ENCODE measurements around the gene PRUNE2. TPM values are rescaled to one million over a fixed set of nuclear protein-coding genes. Genes with fewer than 3 reads are reported as not detected.
A peak's percentile ranks its signal among the peaks of the same experiment; 100 is the strongest.

Gene PRUNE2
- total and polyA plus RNA-seq, 2 of the 8 experiments (the other 6 are each of a cell fraction or from before 2014, with no cell fraction given): 5.5 to 13.3 TPM

GRCh38 chr9:76873056-76873792 is 32.7 kb downstream of the PRUNE2 start:
- H3K4me2 ChIP-seq (ENCODE audit: insufficient read depth in 1 of 2, low read depth in 2 of 2, low read length in 2 of 2): peak overlapping the region; percentile 27 to 46
- peak; percentile 97 for FAIRE-seq

More at GRCh38 chr9:76873056-76873792, 32.7 kb downstream of the PRUNE2 start:
- 32% methylated on average over 13 of the region's 13 CpGs; no CpG with 5 or more reads in 1 of the 2 experiments for WGBS, 2 experiments (ENCODE audit: extremely low coverage in 1 of 2, insufficient coverage in 1 of 2, insufficient read length in 1 of 2, insufficient replicate concordance in 2 of 2, low coverage in 1 of 2, low lambda C conversion rate in 2 of 2, missing lambda C conversion rate in 1 of 2)
- Histone ChIP-seq H3K23ac (ENCODE audit: insufficient read length) (no peak overlapping the region), H2BK20ac (ENCODE audit: low read length) (0 out of 2 replicates have a peak overlapping the region, but pooled peaks have one; percentile 65), H2AFZ (ENCODE audit: low read length) (0 out of 2 replicates have a peak overlapping the region, but pooled peaks have one; percentile 82), H2BK15ac (ENCODE audit: low read length) (no peak overlapping the region), H4K8ac (ENCODE audit: extremely low read depth, insufficient read depth, low read length) (no peak overlapping the region), H3K56ac (replicated peaks; ENCODE audit: insufficient read length, low read depth, low read length) (no peak overlapping the region), H3K4me1 (replicated peaks in 1 of 4; ENCODE audit: control insufficient read depth in 3 of 4, insufficient read depth in 4 of 4, low read length in 3 of 4) (peaks cover 2 to 8% (median 4%) of the 10 kb centered on the region in 4 experiments), H3K9me3 (ENCODE audit: insufficient read depth in 2 of 2, low read depth in 1 of 2, low read length in 1 of 2) (no peaks in the 10 kb centered on the region), H3K36me3 (ENCODE audit: control insufficient read depth in 2 of 4, insufficient read depth in 4 of 4, low read length in 3 of 4) (no peaks in the 10 kb centered on the region), H3K4me3 (ENCODE audit: extremely low read depth in 1 of 4, insufficient read depth in 2 of 4, low read depth in 3 of 4, low read length in 4 of 4) (peak overlapping the region in 1 of 4 experiments; percentile 22; a peak in 1 of 8 replicates), H2BK5ac (ENCODE audit: low read depth, low read length) (no peak overlapping the region), H4K20me1 (replicated peaks in 1 of 2; ENCODE audit: control insufficient read depth in 1 of 2, insufficient read depth in 2 of 2, low read length in 2 of 2) (no peaks in the 10 kb centered on the region), H4K91ac (replicated peaks; ENCODE audit: insufficient read length, low read length) (no peak overlapping the region), H4K5ac (ENCODE audit: insufficient read length, low read depth, low read length) (no peak overlapping the region), H3K27me3 (replicated peaks in 1 of 4; ENCODE audit: control insufficient read depth in 3 of 4, extremely low read depth in 1 of 4, insufficient read depth in 3 of 4, low read length in 3 of 4) (no peaks in the 10 kb centered on the region), H2BK120ac (replicated peaks; ENCODE audit: low read depth, low read length) (no peak overlapping the region), H3K79me2 (ENCODE audit: control insufficient read depth in 1 of 2, insufficient read depth in 2 of 2, low read length in 2 of 2) (no peaks in the 10 kb centered on the region), H2BK12ac (ENCODE audit: low read depth, low read length) (peak overlapping the region; percentile 90; the same call in 1 of the 2 replicates), H3K14ac (ENCODE audit: insufficient read length) (no peak overlapping the region), H3K23me2 (ENCODE audit: low read depth, low read length) (no peaks in the 10 kb centered on the region), H3K27ac (ENCODE audit: low read depth, low read length) (0 out of 2 replicates have a peak overlapping the region, but pooled peaks have one; percentile 4), H3K4ac (replicated peaks; ENCODE audit: insufficient read length, low read depth, low read length) (no peak overlapping the region), H3K18ac (ENCODE audit: extremely low read depth, low read length) (peak overlapping the region; percentile 75; the same call in 1 of the 2 replicates), H3K79me1 (ENCODE audit: low read depth, low read length) (no peaks in the 10 kb centered on the region), H2AK5ac (ENCODE audit: low read depth, low read length) (no peak overlapping the region; the same call in 1 of the 2 replicates), H3K9ac (replicated peaks in 1 of 4; ENCODE audit: extremely low read depth in 1 of 4, low read depth in 3 of 4, low read length in 3 of 4) (no peak overlapping the region)
- CTCF ChIA-PET (ENCODE audit: partially characterized antibody): interaction anchor here (0.5 to 1.2 kb wide), 8 partner anchors 17 to 628 kb away, joined by 3 to 6 read pairs (median 3); no protein-coding TSS in a partner anchor
- DNase-seq (ENCODE audit: low read depth in 1 of 2, low spot score in 2 of 2): no peak
- peak in 2 of 3 experiments; percentile 14 to 25; a peak in 2 of 4 replicates for TF ChIP-seq CTCF (IDR thresholded peaks at IDR 0.05; ENCODE audit: control extremely low read depth in 1 of 3, insufficient read depth in 1 of 3, low read depth in 1 of 3, low read length in 3 of 3)
- peak; percentile 20 to 38; a peak in 2 of 4 replicates for TF ChIP-seq RAD21 (IDR thresholded peaks at IDR 0.05 in 1 of 2, conservative IDR thresholded peaks at IDR 0.05 in 1 of 2; ENCODE audit: low read depth in 2 of 2, low read length in 2 of 2)
- TF ChIP-seq RFX5 (IDR thresholded peaks at IDR 0.05; ENCODE audit: borderline replicate concordance, low read depth, low read length): no peak
- TF ChIP-seq ASH2L (IDR thresholded peaks at IDR 0.05; ENCODE audit: low read length): peak; percentile 28
- POLR2A ChIA-PET (ENCODE audit: partially characterized antibody): interaction anchor here (0.8 kb wide), 1 partner anchor 28 kb away, joined by 3 read pairs; no protein-coding TSS in a partner anchor

Measured in H1 (cell line).